GM21576 (cell line): ENCODE results near the gene DNAH11.
A peak's percentile ranks its signal among the peaks of the same experiment; 100 is the strongest.
"Not testable (repeated sequence)": the region's sequence is repeated elsewhere in the genome, so short reads cannot be mapped to it uniquely, and the experiment has no call there.

Experiments used
- ATAC-seq: cut with Tn5 transposase; IDR thresholded peaks from one replicate; pipeline ENCODE4 v1.9.1; 2021; ENCODE audit warnings: mild to moderate bottlenecking, moderate library complexity; ENCODE audit not compliant: unreplicated experiment

Gene DNAH11

DNA sequence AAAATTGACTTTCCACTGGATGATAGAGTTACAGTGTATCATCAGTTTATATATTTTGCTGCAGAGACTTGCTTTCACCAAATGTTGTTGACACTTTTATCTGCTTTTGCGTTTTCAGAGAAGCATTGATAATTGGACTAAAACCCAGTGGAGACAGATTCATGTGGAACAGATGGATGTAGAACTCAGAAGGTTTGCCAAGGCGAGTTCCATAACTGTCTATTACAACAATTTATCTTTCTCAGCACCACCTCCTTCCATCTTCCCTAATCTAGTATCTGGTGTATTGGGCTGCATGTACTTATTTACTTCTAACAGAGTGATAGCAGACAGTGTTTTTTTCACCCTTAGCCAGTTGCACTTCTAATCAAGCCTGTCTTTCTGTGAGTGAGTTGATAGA is 73.3 kb downstream of the DNAH11 start:
- no peak for ATAC-seq

- no peak for ATAC-seq
These were observed 74.1 kb downstream of the DNAH11 start for GRCh38 chr7:21616796-21617436.

- no peak for ATAC-seq
These were observed 74.7 kb downstream of the DNAH11 start for GRCh38 chr7:21617513-21617912.

GRCh38 chr7:21617916-21618390 is 75.1 kb downstream of the DNAH11 start:
- no peak for ATAC-seq

GRCh38 chr7:21618706-21619105 is 75.9 kb downstream of the DNAH11 start:
- no peak for ATAC-seq

- ATAC-seq, result no peak
These were observed 77.2 kb downstream of the DNAH11 start for GRCh38 chr7:21620054-21620453.

DNA sequence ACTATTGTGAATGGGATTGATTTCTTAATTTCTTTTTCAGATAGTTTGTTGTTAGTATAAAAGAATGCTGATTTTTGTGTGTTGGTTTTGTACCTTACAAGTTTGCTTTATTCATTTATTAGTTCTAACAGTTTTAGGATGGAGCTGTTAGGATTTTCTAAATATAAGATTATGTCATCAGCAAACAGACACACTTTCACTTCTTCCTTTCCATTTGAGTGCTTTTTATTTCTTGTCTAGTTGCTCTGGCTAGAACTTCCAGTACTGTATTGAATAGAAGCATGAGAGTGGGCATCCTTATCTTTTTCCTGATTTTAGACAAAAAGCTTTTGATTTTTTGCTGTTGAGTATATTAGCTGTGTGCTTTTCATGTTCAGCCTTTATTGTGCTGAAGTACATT is 81.5 kb downstream of the DNAH11 start:
- no peak for ATAC-seq

GRCh38 chr7:21636694-21637093 is 93.9 kb downstream of the DNAH11 start:
- ATAC-seq, result no peak

GRCh38 chr7:21639206-21639868 is 96.5 kb downstream of the DNAH11 start:
- ATAC-seq, result no peak

DNA sequence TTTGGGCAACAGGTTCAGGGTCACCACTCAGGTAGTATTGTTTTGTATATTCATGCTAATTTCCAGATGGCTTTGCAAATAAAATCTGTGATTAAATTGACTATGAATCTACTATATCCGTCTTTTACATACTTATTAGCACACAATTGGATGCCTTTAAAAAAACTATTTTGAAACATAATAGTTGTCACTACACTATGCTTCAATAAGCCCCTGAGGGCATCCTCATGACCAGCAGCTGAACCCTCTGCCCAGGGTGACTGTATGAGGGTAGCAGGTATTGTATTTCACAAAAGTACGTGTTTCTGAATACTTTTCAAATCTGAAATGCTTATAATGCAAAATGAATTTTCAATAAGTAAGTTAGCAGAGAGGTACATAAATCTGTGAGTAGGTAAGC is 97.3 kb downstream of the DNAH11 start:
- ATAC-seq, result no peak

DNA sequence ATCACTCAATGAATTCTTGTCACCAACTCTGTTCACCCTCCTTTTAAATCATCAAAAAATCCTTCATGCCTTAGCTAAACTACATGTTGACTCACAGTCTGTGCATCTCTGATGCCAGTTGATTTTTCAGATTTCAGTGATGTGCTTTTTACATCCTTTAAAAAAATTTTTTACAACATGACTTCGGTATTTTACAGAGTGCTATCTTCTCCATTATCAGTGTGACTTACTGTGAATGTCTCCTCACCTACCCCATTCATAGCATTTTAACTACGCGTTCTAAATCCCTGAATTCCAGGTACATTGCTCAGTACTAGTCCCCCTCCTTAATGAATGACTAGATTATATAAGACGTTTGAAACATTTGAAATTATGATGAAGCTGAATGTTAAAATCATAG is 98.7 kb downstream of the DNAH11 start:
- no peak for ATAC-seq

- ATAC-seq, result no peak
These were observed 99.6 kb downstream of the DNAH11 start for GRCh38 chr7:21642422-21642821.

DNA sequence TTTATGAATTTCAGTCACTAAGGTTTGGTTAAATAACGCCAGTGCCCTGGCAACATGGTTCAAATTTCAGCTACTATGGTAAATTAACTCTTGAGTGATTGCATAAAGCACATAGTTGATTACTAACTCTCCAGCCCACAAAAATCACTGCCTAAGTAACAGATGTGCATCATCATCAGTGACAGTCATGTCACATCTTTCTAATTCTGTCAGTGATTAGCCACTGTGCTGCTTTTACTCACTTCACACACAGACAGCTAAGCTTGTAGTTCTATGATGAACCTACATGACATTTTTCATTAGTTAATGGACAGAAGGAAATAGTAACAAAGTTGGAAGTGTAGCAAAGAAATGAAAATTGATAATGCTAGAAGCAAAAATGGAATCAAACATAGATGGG is 108.9 kb downstream of the DNAH11 start:
- no peak for ATAC-seq

DNA sequence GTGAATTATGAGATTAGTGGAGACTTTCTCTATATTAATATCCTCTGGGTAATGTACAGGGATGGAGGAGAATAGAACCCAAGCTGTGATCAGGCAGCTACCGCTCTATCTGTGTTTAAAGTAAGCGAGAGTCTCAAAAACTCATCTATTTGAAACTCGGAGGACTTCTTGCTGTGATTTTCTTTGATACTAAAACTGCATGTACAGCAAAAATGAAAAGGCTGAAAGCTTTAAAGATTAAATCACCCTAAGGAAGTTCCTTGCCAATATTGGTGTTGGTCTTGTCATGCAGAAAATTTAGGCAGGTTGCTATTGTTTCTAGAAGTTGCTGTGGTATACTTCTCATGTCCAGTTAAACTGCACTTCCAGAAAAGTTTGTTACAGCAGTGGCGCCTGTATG is 110.8 kb downstream of the DNAH11 start:
- no peak for ATAC-seq

GRCh38 chr7:21656081-21656480 is 113.2 kb downstream of the DNAH11 start:
- no peak for ATAC-seq

DNA sequence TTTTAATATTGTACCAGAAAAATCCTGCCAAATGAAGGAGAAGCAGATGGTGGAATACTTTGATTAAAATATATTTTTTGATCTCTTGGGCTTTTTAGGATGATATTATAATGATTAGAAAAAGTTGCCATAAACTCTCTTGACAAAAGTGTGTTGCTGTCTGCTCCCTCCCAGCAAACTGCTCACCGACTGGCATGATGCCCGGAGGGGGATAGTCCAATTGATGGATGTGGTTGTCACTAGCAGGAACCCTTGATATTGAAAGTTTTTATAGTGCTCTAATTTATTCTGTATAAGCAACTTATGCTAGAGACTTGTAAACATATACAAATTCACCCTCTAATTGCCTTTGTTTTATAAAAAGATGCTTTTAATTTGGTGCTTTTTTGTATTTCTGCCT is 114.0 kb downstream of the DNAH11 start:
- no peak for ATAC-seq

GRCh38 chr7:21670496-21670895 is 127.7 kb downstream of the DNAH11 start:
- no peak for ATAC-seq

GRCh38 chr7:21671859-21672258 is 129.0 kb downstream of the DNAH11 start:
- peak; percentile 85 for ATAC-seq

DNA sequence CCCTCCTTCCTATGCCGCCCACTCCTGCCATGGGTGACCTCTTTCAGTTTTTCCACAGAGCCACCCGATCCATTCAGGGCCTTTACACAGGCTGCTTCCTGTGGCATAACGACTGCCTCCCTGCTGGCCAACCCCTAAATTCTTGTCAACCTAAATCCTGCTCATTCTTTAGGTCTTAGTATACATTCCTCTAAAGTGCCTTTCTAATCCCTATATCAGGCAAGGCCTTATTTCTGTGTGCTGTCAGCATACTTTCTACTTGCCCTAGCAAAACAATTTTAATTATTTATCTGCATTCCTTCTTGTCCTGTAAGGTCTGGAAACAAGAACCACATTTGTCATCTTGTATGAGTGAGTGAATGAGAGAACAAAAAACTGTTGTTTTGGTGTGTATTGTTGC is 132.4 kb downstream of the DNAH11 start:
- ATAC-seq, result no peak

- ATAC-seq, result no peak
These were observed 147.9 kb downstream of the DNAH11 start for GRCh38 chr7:21690705-21691104.

DNA sequence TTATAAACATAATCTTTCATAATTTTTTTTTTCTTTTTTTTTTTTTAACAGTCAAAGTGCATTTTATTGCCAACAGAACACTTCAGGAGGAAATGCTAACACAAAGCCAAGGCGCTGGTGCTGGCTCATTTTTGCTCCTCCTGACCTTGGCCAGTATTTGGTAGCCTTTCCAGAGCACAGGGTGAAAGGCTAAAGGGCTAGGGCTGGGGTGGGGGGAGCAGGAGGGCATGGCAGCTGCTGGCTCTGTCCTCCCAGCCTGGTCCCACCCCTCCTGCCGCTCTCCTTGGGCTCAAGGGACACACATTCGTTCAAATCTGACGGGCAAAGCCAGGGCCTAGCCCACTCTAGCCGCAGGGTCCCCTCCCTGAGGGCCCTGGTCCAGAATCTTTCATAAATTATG is 148.3 kb downstream of the DNAH11 start:
- not testable (repeated sequence) for ATAC-seq

DNA sequence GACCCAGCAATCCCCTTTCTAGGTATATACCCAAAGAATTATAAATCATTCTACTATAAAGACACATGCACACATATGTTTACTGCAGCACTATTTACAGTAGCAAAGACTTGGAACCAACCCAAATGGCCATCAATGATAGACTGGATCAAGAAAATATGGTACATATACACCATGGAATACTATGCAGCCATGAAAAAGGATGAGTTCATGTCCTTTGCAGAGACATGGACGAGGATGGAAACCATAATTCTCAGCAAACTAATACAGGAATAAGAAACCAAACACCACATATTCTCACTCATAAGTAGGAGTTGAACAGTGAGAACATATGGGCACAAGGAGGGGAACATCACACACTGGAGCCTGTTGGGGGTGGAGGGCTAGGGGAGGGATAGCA is 157.7 kb downstream of the DNAH11 start:
- ATAC-seq, result not testable (repeated sequence)

GRCh38 chr7:21702303-21702702 is 159.5 kb downstream of the DNAH11 start:
- ATAC-seq, result no peak
